ENCODE data around the gene PTBP1.

GRCh38 chr19:861141-861755 is 64.0 kb downstream of the PTBP1 start:
- TF ChIP-seq CTCF (conservative IDR thresholded peaks at IDR 0.05; ENCODE audit: low read length): no peak
- no peak for TF ChIP-seq EZH2phosphoT487 (IDR thresholded peaks at IDR 0.05; ENCODE audit: borderline replicate concordance, low read depth, low read length)

Data from OCI-LY7 (cell line).